NCI-H187 treated with DMSO at 0.1 percent for 48 hours (cell line): ENCODE results near the gene TMEM232.
"Not testable (repeated sequence)": the region's sequence is repeated elsewhere in the genome, so short reads cannot be mapped to it uniquely, and the experiment has no call there.

Source experiments
- DNase-seq: peaks from one replicate; lab custom pipeline; 2025; lab: John Stamatoyannopoulos, UW

The TMEM232 gene

GRCh38 chr5:110625376-110625999, 101.0 kb downstream of the TMEM232 start:
- DNase-seq = peak; percentile 11

- DNase-seq = no peak
Observed at GRCh38 chr5:110623874-110624273, 102.6 kb downstream of the TMEM232 start.

- DNase-seq = no peak
Observed at GRCh38 chr5:110618941-110619340, 107.5 kb downstream of the TMEM232 start.

GRCh38 chr5:110616009-110616408, 110.5 kb downstream of the TMEM232 start:
- DNase-seq = no peak

GRCh38 chr5:110612794-110613247, 113.7 kb downstream of the TMEM232 start:
- DNase-seq = no peak

DNA sequence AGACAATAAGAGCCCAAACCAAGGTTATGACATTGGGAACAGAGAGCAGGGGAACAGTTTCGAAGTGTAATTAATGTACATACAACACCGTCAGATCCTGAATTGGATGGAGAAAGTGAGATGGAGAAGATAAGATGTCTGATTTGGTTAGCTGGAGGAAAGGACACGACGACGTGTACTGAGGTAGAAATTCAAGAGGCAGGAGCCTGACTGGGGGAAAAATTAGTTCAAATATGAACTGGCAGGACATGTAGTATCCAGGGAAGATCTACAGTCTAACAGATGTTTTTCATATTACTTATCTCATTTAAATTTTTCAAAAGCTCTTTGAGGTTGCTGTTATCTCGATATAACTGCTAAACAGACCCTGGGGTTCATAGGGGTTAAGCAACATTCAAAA, 114.7 kb downstream of the TMEM232 start:
- no peak for DNase-seq

DNA sequence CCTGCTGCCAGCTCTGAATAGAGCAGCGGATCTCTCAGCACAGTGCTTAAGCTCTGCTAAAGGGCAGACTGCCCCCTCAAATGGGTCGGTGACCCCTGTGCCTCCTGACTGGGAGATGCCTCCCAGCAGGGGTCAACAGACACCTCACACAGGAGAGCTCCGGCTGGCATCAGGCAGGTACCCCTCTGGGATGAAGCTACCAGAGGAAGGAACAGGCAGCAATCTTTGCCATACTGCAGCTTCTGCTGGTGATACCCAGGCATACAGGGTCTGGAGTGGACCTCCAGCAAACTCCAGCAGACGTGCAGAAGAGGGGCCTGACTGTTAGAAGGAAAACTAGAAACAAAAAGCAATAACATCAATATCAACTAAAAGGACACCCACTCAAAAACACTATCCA, 131.6 kb downstream of the TMEM232 start:
- no peak for DNase-seq

DNA sequence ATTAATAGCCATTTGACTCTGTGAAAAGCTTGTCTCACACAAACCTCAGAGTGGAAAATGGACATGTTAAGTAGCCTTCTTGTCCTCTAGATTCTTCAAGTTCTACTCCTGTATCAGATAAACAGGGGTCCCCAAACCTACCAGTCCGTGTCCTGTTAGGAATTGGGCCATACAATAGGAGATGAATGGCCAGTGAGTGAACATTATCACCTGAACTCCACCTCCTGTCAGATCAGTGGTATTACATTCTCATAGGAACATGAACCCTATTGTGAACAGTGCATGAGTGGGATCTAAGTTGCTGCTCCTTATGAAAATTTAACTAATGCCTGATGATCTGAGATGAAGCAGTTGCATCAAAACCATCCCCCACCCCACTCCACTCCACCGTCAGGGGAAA, 136.3 kb downstream of the TMEM232 start:
- DNase-seq = no peak

- no peak for DNase-seq
Observed at GRCh38 chr5:110588286-110588980, 138.0 kb downstream of the TMEM232 start.

- no peak for DNase-seq
Observed at GRCh38 chr5:110580625-110581024, 145.8 kb downstream of the TMEM232 start.

DNA sequence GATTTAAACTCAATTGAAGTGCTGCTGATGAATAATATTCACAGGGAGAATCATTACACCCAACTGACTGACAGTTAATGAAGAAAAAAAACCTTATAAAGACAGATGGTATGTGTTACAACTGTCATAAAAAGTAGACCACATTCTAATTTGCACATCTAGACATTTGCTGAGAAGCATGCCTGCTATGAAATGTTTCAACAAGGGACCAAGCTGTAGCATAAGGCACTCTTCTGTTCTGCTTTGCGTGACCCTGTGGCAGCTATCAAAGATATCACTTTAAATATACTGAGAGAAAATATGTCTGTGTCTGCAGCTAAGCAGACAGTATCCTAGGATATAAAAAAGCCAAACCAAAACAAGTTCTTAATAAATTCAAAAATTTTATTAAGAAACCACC, 153.7 kb downstream of the TMEM232 start:
- DNase-seq = no peak

DNA sequence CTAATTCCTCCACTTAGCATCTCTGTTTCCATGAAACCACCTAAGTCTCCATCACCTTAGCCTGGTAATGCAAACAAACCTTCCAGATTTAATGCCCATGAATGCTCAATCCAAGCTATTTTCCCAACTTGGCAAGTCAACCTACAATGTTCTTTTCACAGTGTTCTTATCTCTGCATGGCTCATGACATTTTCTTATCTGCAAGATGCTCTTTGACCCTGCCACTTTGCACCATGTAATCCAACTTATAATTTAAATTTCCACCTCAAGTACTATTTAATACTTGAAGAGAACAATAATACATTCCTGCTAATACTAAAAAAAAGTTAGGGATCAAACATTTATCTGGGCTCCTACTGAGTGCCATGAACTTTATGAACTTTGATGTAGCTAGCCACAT, 164.3 kb downstream of the TMEM232 start:
- DNase-seq = no peak

DNA sequence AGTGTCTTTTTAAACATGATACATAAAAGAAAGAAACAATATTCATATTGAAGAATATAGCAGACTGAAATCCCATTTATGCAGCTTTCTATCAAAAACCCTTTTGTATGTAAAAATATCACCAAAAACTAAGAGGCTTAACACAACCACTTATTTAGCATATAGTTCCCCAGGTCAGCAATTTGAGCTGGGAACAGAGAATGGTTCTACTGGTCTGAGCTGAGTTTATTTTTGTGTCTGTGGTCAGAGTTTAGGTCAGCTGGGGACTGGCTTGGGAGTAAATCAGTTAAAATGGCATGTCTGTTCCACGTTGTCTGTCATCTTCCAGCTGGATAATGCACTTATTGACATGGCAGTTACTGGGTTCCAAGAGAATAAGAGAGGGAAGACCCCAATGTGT, 165.0 kb downstream of the TMEM232 start:
- no peak for DNase-seq

GRCh38 chr5:110549301-110549700, 177.2 kb downstream of the TMEM232 start:
- DNase-seq = no peak

GRCh38 chr5:110548171-110548570, 178.3 kb downstream of the TMEM232 start:
- DNase-seq = no peak

DNA sequence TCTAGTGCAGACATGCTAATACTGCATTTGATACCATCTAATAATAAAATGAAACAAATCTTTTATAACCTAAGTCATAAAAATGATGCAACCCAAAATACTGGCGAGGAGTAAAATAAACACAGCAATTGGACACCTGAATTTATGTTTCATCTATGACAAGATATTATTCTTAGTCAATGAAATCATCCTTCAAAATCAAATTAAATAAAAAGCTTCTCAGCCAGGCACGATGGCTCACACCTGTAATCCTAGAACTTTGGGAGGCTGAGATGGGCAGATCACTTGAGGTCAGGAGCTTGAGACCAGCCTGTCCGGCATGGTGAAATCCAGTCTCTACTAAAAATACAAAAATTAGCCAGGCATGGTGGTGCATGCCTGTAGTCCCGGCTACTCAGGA, 179.0 kb downstream of the TMEM232 start:
- no peak for DNase-seq

DNA sequence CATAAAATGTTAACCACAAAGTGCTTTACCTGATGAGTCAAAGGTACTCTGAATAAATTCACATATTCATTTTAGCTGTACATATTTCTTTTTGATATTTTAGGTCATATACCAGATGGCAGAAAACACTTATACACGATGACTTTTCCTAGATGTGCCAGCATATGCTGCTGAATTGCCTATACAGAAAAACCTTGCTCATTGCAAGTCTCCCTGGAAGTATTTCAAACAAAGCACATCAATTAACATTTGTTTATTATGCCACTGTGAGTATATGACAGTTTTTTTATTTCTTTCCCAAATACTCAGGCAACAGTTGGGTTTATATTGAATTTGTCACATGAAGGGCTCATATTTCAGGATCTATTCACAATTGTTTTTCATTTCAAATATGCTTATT, 180.8 kb downstream of the TMEM232 start:
- no peak for DNase-seq

- no peak for DNase-seq
Observed at GRCh38 chr5:110544603-110545002, 181.9 kb downstream of the TMEM232 start.

GRCh38 chr5:110542949-110543348, 183.5 kb downstream of the TMEM232 start:
- no peak for DNase-seq

- no peak for DNase-seq
Observed at GRCh38 chr5:110536120-110537115, 190.1 kb downstream of the TMEM232 start.

GRCh38 chr5:110535146-110535545, 191.3 kb downstream of the TMEM232 start:
- DNase-seq = not testable (repeated sequence)

DNA sequence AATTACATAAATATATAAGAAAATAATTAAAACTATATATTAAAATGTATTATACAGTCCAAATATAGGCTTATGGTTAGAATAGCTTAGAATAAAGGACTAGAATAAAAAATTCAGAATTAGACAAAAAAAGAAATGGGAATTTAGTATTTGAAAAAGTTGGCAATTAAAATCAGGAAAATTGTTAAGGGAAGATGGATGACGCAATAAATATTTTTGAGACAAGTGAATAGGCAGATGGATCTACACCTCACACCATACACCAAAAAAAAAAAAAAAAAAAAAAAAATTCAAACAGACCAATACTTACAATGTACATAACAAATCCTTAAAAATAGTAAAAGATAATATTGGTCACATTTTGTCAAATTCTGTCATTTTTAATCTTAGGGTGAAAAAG, 200.7 kb downstream of the TMEM232 start:
- no peak for DNase-seq

- no peak for DNase-seq
Observed at GRCh38 chr5:110517396-110517795, 209.1 kb downstream of the TMEM232 start.
